ENCODE results near the gene CTR9. TPM values are rescaled to one million over a fixed set of nuclear protein-coding genes. Genes with fewer than 3 reads are reported as not detected.

The CTR9 gene
- total RNA-seq, 2 experiments from 2014 or later = 45.3 to 47.0 TPM

DNA sequence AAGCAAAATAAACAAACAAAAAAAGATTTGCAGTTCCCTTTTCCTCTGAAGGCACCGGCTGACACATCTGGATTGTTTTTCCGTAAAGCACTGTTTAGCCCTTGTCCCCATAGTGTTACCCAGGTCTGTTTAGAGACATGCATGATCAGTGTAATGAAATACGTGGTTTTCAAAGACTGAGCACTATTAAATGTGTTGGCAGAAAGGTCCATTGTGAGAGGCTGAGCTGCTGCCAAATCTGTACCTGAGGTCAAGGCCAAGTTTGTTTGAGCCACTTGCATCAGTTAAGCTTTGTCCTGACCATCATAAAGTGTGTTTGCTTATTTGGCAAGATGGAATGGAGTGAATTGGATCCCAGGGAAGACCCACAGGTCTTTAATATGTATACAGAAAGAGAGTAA lies 26.3 kb downstream of the CTR9 start:
- no peak overlapping the region for H3K4me3 Mint-ChIP-seq
- DNase-seq = no peak
- no peaks in the 10 kb centered on the region for H3K4me1 Mint-ChIP-seq
- CTCF ChIA-PET = interaction anchor here (0.7 kb wide), 1 partner anchor 1151 kb away, joined by 5 read pairs; no protein-coding TSS in a partner anchor
- POLR2A ChIA-PET = interaction anchor here (0.7 kb wide), 1 partner anchor 77 kb away, joined by 5 read pairs; no protein-coding TSS in a partner anchor
- H3K27ac Mint-ChIP-seq = no peak overlapping the region
- H3K36me3 Mint-ChIP-seq (ENCODE audit: low read depth) = peaks cover 44% of the 10 kb centered on the region
- H3K27me3 Mint-ChIP-seq = no peaks in the 10 kb centered on the region
- H3K9me3 Mint-ChIP-seq = no peaks in the 10 kb centered on the region

- CTCF ChIA-PET = interaction anchor here (0.7 to 1.5 kb wide), 3 partner anchors 15 to 1150 kb away, joined by 4 to 5 read pairs (median 5); partner anchors contain the start of gene EIF4G2
- H3K27me3 Mint-ChIP-seq = no peaks in the 10 kb centered on the region
- POLR2A ChIA-PET = interaction anchor here (0.7 kb wide), 1 partner anchor 77 kb away, joined by 5 read pairs; no protein-coding TSS in a partner anchor
- H3K36me3 Mint-ChIP-seq (ENCODE audit: low read depth) = peaks cover 44% of the 10 kb centered on the region
- no peak overlapping the region for H3K4me3 Mint-ChIP-seq
- no peak for DNase-seq
- no peak overlapping the region for H3K27ac Mint-ChIP-seq
- no peaks in the 10 kb centered on the region for H3K9me3 Mint-ChIP-seq
- no peaks in the 10 kb centered on the region for H3K4me1 Mint-ChIP-seq
These were observed 26.8 kb downstream of the CTR9 start for GRCh38 chr11:10777806-10778205.

DNA sequence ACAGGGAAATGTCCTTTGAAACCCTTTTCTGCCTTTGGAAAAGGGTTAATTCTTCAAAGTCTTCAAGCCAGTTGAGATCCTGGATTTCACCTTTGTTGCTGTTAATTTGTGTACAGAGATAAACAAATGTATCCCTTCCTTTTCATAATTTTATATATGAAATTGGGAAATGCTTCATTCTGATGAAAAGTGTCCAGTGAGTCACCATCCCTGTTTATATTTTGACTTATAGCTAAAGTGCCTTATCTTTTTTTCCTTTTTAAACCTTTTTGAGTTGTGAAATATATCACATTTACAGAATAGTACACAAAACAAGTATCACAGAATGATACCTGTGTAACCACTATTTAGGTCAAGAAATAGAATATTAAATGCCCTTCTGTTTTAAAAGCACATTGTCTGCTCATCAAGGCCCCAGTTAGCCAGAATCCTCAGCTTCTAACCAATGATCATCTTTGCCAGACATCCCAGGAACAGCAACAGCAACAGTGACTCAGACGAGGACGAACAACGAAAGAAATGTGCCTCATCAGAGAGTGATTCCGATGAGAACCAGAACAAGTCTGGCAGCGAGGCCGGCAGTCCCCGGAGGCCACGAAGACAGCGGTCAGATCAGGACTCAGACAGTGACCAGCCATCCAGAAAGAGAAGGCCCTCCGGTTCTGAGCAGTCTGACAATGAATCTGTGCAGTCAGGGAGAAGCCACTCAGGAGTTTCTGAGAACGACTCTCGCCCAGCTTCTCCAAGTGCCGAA lies 27.3 kb downstream of the CTR9 start:
- H3K9me3 Mint-ChIP-seq = no peaks in the 10 kb centered on the region
- no peaks in the 10 kb centered on the region for H3K27me3 Mint-ChIP-seq
- peaks cover 40% of the 10 kb centered on the region for H3K36me3 Mint-ChIP-seq (ENCODE audit: low read depth)
- CTCF ChIA-PET = interaction anchor here (1.0 to 1.5 kb wide), 3 partner anchors 11 to 31 kb away, joined by 3 to 5 read pairs (median 4); partner anchors contain the start of gene EIF4G2
- no peak overlapping the region for H3K27ac Mint-ChIP-seq
- POLR2A ChIA-PET = no interaction called here
- DNase-seq = no peak
- no peaks in the 10 kb centered on the region for H3K4me1 Mint-ChIP-seq
- H3K4me3 Mint-ChIP-seq = no peak overlapping the region

DNA sequence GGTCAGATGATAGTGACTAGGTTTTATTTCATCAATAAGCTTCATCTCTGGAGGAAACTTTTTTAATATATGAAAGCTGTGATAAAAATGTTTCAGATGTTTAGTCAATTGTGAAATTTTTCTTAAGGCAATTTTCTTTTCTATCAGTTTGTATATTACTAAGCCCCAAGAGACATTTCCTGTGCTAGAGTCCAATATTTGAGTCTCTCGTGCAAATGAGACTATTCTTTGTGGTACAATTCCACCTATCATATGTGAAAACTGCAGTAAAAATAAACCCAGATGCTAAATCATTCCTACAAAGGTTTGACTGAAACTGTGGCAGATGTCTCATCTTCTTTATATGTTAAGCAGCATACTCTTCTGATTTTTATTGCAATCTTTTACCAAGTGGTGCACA lies 28.0 kb downstream of the CTR9 start:
- Mint-ChIP-seq H3K36me3 (ENCODE audit: low read depth) (peaks cover 37% of the 10 kb centered on the region), H3K27me3 (no peaks in the 10 kb centered on the region), H3K4me3 (no peak overlapping the region), H3K4me1 (no peaks in the 10 kb centered on the region), H3K9me3 (no peaks in the 10 kb centered on the region), H3K27ac (no peak overlapping the region)
- DNase-seq = no peak
- CTCF ChIA-PET = interaction anchor here (1.0 to 1.5 kb wide), 3 partner anchors 11 to 30 kb away, joined by 3 to 5 read pairs (median 4); partner anchors contain the start of gene EIF4G2
- POLR2A ChIA-PET = interaction anchor here (0.5 kb wide), 1 partner anchor 1867 kb away, joined by 4 read pairs; no protein-coding TSS in a partner anchor

- Mint-ChIP-seq H3K36me3 (ENCODE audit: low read depth) (peaks cover 27% of the 10 kb centered on the region), H3K4me3 (no peak overlapping the region), H3K27me3 (no peaks in the 10 kb centered on the region), H3K27ac (no peak overlapping the region), H3K9me3 (no peaks in the 10 kb centered on the region), H3K4me1 (no peaks in the 10 kb centered on the region)
- no peak for DNase-seq
- POLR2A ChIA-PET = no interaction called here
- CTCF ChIA-PET = interaction anchor here (0.6 to 4.3 kb wide), 4 partner anchors 9 to 199 kb away, joined by 3 to 23 read pairs (median 3); no protein-coding TSS in a partner anchor
These were observed 29.0 kb downstream of the CTR9 start for GRCh38 chr11:10780040-10780439.

GRCh38 chr11:10784232-10785145 lies 33.4 kb downstream of the CTR9 start:
- H3K36me3 Mint-ChIP-seq (ENCODE audit: low read depth) = no peaks in the 10 kb centered on the region
- DNase-seq = no peak
- ChIA-PET CTCF (interaction anchor here (0.9 to 4.3 kb wide), 4 partner anchors 8 to 19 kb away, joined by 3 to 23 read pairs (median 4); no protein-coding TSS in a partner anchor), POLR2A (interaction anchor here (0.8 kb wide), 1 partner anchor 9 kb away, joined by 4 read pairs; no protein-coding TSS in a partner anchor)
- H3K4me3 Mint-ChIP-seq = no peak overlapping the region
- no peaks in the 10 kb centered on the region for H3K27me3 Mint-ChIP-seq
- H3K27ac Mint-ChIP-seq = no peak overlapping the region
- H3K4me1 Mint-ChIP-seq = no peaks in the 10 kb centered on the region
- no peaks in the 10 kb centered on the region for H3K9me3 Mint-ChIP-seq

- POLR2A ChIA-PET = no interaction called here
These were observed 34.1 kb downstream of the CTR9 start for GRCh38 chr11:10785146-10785474.

GRCh38 chr11:10786451-10786850 lies 35.4 kb downstream of the CTR9 start:
- no peaks in the 10 kb centered on the region for H3K27me3 Mint-ChIP-seq
- ChIA-PET POLR2A (interaction anchor here (0.6 kb wide), 1 partner anchor 476 kb away, joined by 4 read pairs; no protein-coding TSS in a partner anchor), CTCF (interaction anchor here (0.9 to 2.1 kb wide), 2 partner anchors 16 to 17 kb away, joined by 3 to 5 read pairs; no protein-coding TSS in a partner anchor)
- no peaks in the 10 kb centered on the region for H3K36me3 Mint-ChIP-seq (ENCODE audit: low read depth)
- DNase-seq = no peak
- no peak overlapping the region for H3K4me3 Mint-ChIP-seq
- H3K27ac Mint-ChIP-seq = no peak overlapping the region
- no peaks in the 10 kb centered on the region for H3K9me3 Mint-ChIP-seq
- no peaks in the 10 kb centered on the region for H3K4me1 Mint-ChIP-seq

More at GRCh38 chr11:10785146-10785474, 34.1 kb downstream of the CTR9 start:
- no peak overlapping the region for H3K27ac Mint-ChIP-seq
- no peak for DNase-seq
- H3K36me3 Mint-ChIP-seq (ENCODE audit: low read depth) = no peaks in the 10 kb centered on the region
- CTCF ChIA-PET = interaction anchor here (2.4 kb wide), 1 partner anchor 18 kb away, joined by 6 read pairs; no protein-coding TSS in a partner anchor
- no peaks in the 10 kb centered on the region for H3K27me3 Mint-ChIP-seq
- no peaks in the 10 kb centered on the region for H3K9me3 Mint-ChIP-seq
- no peaks in the 10 kb centered on the region for H3K4me1 Mint-ChIP-seq
- no peak overlapping the region for H3K4me3 Mint-ChIP-seq

GRCh38 chr11:10792385-10793068 lies 41.5 kb downstream of the CTR9 start:
- H3K27ac Mint-ChIP-seq = no peak overlapping the region
- peak; percentile 86 for DNase-seq
- CTCF ChIA-PET = interaction anchor here (0.6 to 4.0 kb wide), 23 partner anchors 10 to 590 kb away, joined by 3 to 41 read pairs (median 4); partner anchors contain the start of genes EIF4G2 and ZBED5
- H3K4me1 Mint-ChIP-seq = peaks cover 20% of the 10 kb centered on the region
- H3K9me3 Mint-ChIP-seq = no peaks in the 10 kb centered on the region
- POLR2A ChIA-PET = interaction anchor here (0.5 to 1.4 kb wide), 5 partner anchors 9 to 134 kb away, joined by 3 to 4 read pairs (median 3); partner anchors contain the start of genes EIF4G2 and ZBED5
- H3K4me3 Mint-ChIP-seq = no peak overlapping the region
- peaks cover 6% of the 10 kb centered on the region for H3K27me3 Mint-ChIP-seq
- peaks cover 24% of the 10 kb centered on the region for H3K36me3 Mint-ChIP-seq (ENCODE audit: low read depth)

DNA sequence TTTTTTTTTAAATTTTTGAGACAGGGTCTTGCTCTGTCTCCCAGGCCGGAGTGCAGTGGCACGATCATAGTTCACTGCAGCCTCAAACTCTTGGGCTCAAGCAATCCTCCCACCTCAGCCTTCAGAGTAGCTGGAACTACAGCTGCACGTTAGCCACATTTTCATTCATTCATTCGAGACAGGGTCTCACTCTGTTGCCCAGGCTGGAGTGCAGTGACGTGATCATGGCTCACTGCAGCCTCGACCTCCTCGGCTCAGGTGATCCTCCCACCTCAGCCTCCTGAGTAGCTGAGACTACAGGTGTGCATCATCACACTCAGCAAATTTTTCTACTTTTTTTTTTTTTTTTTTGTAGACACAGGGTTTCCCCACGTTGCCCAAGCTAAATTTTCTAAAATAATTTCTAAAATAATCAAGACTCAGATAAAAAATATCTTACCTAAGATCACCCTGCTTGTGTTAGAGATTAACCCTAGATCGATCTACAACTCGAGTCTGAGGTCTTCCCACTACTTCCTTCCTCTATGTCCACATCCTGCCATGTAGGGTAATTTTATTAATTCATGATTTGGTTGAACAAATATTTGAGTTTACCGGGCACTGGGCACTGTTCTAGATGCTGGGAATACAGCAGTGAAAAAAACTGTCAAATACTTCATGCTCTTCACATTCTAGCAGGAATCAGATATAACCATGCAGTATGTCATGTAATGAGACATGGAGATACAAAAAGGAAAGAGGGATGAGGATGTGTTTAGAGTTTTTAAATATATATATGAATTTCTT lies 42.6 kb downstream of the CTR9 start:
- ChIA-PET CTCF (interaction anchor here (0.6 to 4.0 kb wide), 16 partner anchors 9 to 355 kb away, joined by 3 to 41 read pairs (median 4); partner anchors contain the start of genes EIF4G2 and ZBED5), POLR2A (interaction anchor here (0.7 to 1.0 kb wide), 3 partner anchors 10 to 64 kb away, joined by 3 to 6 read pairs (median 4); partner anchors contain the start of gene ZBED5)
- Mint-ChIP-seq H3K4me1 (peaks cover 27% of the 10 kb centered on the region), H3K27me3 (peaks cover 6% of the 10 kb centered on the region), H3K4me3 (no peak overlapping the region), H3K9me3 (no peaks in the 10 kb centered on the region), H3K27ac (no peak overlapping the region), H3K36me3 (ENCODE audit: low read depth) (peaks cover 35% of the 10 kb centered on the region)
- DNase-seq = no peak

- peaks cover 58% of the 10 kb centered on the region for H3K36me3 Mint-ChIP-seq (ENCODE audit: low read depth)
- H3K4me1 Mint-ChIP-seq = peaks cover 51% of the 10 kb centered on the region
- ChIA-PET POLR2A (interaction anchor here (0.6 to 1.3 kb wide), 2 partner anchors 8 to 13 kb away, joined by 3 to 13 read pairs; partner anchors contain the start of gene EIF4G2), CTCF (interaction anchor here (1.5 to 2.1 kb wide), 2 partner anchors 8 to 232 kb away, joined by 4 to 8 read pairs; no protein-coding TSS in a partner anchor)
- DNase-seq = no peak
- peaks cover 6% of the 10 kb centered on the region for H3K27me3 Mint-ChIP-seq
- H3K4me3 Mint-ChIP-seq = no peak overlapping the region
- H3K27ac Mint-ChIP-seq = no peak overlapping the region
- H3K9me3 Mint-ChIP-seq = no peaks in the 10 kb centered on the region
These were observed 45.1 kb downstream of the CTR9 start for GRCh38 chr11:10796191-10796590.

Data from activated CD4-positive, alpha-beta T cell treated with anti-CD3 and anti-CD28 coated beads, Interleukin-2, amount 10 ng/mL, durations not matched to agents 7 days and 5 days (primary cell).